ENCODE results near the gene ABCA2.

Gene ABCA2

DNA sequence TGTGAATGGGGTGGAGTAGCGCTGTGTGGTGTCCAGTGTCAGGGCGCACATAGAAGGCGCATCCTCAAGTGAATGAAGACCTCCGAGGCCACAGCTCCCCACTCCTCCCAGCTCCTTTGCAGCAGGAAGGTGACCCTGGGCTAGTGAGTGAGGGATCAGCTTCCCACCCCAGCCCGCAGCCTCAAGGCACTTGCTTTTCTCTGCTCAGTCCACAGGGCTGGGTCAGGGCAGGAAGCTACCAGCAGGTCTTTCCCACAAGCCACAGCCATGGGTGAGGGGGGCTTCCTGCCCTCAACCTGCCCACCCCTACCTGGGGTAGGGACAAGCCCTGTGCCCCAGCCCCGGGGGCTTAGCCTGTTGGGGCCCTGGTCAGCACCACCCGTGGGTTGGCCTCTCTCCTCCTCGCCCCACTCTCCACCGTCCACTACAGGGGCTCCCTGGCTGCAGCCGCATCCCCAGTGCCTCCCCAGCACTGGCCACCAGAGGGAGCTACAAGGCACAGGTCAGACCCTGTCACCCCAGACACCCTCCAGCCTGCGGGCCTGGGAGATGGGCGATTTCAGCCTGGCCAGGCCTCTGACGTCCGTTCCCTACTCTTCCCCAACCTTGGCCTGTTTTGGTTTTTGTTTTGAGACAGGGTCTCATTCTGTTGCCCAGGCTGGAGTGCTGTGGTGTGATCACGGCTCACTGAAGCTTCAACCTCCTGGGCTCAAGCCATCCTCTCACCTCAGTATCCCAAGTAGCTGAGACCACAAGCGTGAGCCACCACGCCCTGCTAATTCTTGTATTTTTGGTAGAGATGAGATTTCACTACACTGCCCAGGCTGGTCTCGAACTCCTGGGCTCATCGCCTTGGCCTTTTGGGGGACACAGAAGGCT lies 1.3 kb upstream of the ABCA2 start:
- no peak for DNase-seq (ENCODE audit: low read depth)

- no peak for DNase-seq (ENCODE audit: low read depth)
These were observed 423 bp upstream of the ABCA2 start for GRCh38 chr9:137028263-137029057.

DNA sequence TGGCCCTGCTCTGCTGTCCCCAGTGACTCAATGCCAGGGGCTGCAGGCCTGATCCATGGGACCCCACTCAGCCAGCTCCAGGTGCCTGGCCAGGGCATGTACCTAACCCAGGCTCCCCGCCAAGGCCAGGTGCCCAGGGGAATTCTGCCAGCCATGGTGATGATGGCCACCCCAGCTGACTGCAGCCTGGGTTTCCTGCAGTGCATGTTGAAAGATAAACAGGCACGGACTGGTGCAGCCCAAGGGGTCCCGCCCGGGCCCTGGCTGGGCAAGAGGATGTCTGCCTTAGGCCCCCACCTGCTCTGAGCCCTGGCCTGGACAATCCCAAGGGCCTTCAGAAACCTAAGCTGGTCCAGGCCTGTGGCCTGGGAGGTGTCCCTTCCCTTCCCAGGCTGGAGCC lies 1.2 kb downstream of the ABCA2 start:
- DNase-seq (ENCODE audit: low read depth), result no peak

DNA sequence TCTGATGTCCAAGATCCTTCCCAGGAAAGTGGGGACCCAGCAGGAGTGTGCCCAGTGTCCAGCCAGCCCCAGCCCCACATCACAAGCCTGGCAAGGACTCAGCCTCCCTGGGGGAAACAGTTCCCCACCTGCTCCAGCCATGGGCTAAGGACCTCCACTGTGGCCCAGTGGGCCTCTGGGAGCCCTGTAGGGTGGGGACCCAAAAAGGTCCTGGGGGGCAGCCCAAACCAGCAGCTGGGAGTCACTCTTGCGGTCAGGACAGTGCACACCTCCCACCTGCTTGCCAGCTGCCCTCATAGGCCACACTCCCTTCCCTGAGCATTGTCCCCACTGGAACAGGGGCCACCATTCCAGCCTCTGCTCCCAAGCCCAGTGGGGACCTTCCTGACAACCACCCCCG lies 1.7 kb downstream of the ABCA2 start:
- DNase-seq (ENCODE audit: low read depth), result no peak

GRCh38 chr9:137025517-137025966 lies 2.5 kb downstream of the ABCA2 start:
- DNase-seq (ENCODE audit: low read depth), result no peak

DNA sequence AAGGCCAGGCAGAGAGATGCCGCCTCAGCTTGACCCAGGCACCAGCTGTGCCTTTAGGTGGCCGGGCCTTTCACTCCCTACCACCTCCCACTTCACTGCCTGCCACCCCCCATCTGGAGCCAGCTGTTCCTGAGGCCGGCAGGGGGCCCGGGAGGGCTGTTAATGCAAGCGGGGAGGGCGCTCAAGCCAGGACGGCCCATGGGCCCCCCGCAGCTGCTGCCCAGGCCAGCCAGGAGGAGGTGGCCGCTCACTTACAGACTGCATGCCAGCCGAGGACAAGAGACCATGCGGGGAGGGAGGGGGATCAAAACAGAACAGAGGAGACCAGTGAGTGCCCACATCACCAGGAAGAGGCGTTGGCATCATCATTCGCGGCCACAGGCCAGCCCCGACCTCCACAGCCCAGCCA lies 4.5 kb downstream of the ABCA2 start:
- no peak for DNase-seq (ENCODE audit: low read depth)

DNA sequence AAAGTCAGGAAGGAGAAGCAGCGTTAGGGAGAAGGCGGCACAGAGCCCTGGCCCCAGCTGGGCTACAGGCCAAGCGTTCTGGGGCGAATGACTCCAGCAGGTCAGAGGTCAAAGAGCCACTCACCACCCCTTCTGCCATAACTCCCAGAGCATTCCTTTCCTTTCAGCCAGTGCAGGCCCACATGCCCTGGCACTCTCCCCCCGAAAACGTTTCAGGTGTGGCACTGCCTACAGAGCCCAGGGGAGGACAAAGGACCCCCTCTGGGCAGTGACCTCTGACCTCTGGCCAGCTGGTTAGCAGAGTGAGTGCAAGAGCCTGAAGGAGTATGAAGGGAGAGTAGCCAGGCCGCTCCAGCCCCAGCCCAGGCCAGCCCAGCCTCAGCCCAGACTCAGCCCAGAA lies 4.9 kb downstream of the ABCA2 start:
- no peak for DNase-seq (ENCODE audit: low read depth)

DNA sequence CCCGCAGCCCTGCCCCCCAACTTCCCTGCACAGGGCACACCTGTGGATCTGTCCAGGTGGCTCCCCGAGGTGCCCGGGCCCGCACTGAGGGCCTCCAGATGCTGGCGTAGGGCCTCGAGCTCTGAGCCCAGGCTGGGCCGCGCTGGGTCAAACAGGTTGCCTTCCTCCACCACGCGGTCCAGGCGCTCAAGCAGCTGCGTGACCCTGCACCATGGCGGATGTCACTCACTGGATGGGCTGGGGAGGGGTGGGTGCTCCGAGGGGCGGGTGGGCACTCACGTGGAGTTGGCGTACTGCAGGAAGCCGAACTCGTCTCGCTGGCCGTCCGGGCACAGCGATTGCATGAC lies 5.4 kb downstream of the ABCA2 start:
- no peak for DNase-seq (ENCODE audit: low read depth)

- DNase-seq (ENCODE audit: low read depth), result no peak
These were observed 5.9 kb downstream of the ABCA2 start for GRCh38 chr9:137021979-137022661.

DNA sequence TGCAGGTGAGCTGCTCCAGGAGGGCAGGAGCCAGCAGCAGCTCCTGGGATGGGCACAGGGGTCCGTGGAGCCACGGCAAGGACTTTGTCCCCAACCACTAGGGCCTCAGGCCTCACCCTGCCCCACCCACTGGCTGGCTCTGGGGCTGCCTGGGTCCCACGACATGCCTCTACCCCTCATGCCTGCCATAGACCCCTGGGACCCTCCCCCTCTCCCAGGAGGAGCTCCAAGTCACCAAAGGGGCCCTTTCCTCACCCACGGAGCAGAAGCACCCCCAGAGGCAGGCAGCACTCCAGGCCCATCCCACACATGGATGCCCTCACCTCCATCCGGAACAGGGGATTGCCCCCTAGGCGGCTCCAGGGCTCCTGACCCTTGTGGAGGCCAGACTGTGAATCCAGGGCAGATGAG lies 6.5 kb downstream of the ABCA2 start:
- no peak for DNase-seq (ENCODE audit: low read depth)

GRCh38 chr9:137020771-137021567 lies 7.1 kb downstream of the ABCA2 start:
- no peak for DNase-seq (ENCODE audit: low read depth)

GRCh38 chr9:137019891-137020683 lies 8.0 kb downstream of the ABCA2 start:
- DNase-seq (ENCODE audit: low read depth), result no peak

DNA sequence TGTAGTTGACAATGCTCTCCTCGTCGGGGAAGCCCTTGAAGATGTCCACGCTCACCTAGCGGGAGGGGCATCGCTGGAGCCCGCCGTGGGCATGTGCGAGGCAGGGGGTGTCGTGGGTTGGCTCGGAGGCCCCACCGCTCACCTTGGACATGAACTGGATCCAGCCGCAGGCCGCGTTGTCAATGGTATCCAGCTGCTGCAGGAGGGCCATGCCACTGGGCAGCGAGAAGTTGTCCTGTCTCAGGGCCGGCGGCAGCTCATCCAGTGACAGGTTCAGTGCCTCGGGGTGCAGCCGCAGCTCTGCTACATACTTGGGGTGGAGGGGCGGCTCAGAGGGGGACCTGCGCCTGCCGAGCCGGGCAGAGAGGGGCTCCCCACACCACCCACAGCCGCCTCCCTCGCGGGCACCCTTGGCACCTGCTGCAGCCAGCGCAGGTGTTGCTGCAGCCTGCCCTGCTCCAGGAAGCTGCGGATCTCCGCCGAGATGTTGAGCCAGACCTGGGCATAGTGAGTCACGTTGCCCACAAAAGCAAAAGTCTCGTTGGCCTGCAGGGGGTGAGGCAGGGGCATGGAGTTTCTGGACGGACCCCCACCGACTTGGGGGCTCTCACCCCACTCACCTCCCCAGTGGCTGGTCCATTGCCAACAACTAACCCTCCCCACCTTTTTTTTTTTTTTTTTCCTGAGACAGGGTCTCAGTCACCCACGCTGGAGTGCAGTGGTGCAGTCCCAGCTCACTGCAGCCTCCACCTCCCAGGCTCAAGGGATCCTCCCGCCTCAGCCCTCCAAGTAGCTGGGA lies 9.1 kb downstream of the ABCA2 start:
- DNase-seq (ENCODE audit: low read depth), result no peak

GRCh38 chr9:137017791-137018497 lies 10.1 kb downstream of the ABCA2 start:
- DNase-seq (ENCODE audit: low read depth), result no peak

DNA sequence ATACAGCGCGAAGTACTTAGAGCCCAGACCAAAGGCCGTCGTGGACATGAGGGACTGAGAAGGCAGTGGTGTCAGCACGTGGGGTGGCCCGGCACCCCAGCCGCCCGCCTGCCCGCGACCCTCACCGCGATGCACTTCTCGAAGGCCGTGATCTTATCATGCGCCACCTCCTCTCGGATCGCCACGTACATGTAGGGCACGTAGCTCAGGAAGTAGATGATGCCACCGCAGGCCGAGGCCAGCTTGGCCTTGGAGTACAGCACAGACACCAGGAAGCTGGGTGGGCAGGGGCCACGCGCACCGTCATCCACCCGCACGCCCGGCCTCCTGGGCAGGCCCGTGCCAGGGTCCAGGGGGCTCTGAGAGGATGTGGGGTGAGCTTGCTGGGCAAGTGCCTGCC lies 11.0 kb downstream of the ABCA2 start:
- no peak for DNase-seq (ENCODE audit: low read depth)

DNA sequence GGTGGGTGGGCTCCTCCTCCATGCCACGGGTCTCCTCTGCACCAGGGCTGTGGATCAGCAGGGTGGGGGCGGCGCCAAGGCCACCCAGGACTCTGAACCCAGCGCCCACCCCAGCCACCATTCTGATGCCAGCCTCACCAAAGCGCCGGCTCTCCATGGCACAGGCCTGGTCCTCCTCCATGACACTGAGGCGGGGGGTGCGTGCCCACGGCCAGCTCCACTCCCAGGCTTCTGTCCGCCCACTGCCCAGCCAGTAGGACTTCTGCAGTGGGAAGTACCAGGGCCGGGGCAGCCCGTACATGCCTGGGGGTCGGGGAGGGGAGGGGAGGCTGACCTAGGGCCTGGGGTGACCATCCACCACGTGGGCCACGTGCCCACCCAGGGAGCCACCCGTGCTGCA lies 11.6 kb downstream of the ABCA2 start:
- DNase-seq (ENCODE audit: low read depth), result no peak

DNA sequence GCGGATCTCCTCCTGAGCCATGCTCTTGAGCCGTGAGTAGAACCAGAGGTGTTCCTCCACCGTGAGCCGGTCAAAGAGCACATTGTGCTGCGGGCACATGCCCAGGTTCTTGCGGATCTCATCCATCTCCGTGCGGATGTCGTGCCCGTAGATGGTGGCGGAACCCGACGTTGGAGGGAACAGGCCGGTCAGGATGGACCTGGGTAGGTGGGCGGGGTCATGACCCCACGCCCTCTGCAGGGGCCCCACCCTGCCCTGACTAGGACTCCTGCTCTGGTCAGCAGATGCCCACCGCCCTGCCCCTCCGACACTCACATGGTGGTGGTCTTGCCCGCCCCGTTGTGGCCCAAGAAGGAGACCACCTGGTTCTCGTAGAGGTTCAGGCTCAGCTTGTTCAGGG lies 12.1 kb downstream of the ABCA2 start:
- no peak for DNase-seq (ENCODE audit: low read depth)

GRCh38 chr9:137015540-137015930 lies 12.5 kb downstream of the ABCA2 start:
- no peak for DNase-seq (ENCODE audit: low read depth)

DNA sequence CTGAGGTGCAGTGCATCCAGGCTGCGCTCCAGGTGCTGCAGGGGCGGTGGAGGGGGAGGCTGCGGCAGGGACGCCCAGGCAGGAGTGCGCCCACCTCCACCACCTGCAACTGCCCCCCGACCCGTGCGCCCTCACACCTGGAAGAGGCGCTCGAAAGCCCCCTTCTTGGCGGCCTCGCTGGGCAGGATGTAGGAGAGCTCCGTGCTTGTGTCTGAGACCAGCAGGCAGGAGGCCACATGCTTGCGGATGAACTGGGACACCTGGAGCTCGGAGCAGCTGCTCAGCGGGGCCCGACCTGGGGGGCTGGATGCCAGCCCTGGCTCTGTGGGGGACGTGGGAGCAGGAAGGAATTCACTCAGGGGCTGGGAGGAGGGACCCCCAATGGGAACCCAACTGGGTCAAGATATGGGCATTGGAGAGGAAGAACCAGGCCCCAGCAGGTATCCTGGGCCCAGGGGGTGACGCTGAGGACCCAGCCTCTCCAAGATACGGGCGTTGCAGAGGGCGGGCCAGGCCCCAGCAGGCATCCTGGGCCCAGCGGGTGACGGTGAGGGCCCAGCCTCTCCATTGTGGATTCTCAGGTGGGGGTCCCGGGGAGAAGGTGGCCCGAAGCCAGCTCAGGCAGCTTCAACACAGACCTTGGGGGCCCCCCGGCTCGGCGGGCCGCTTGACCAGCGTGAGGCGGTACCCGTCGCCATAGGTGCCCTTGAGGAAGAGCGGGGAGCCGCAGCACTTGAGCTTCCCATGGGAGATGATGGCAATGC lies 13.1 kb downstream of the ABCA2 start:
- no peak for DNase-seq (ENCODE audit: low read depth)

All from GM04504 (cell line).